ENCODE results near the gene FBLN1. TPM values are rescaled to one million over a fixed set of nuclear protein-coding genes. Genes with fewer than 3 reads are reported as not detected.
"Not testable (repeated sequence)": the region's sequence is repeated elsewhere in the genome, so short reads cannot be mapped to it uniquely, and the experiment has no call there.

FBLN1 gene
- total RNA-seq, 2 experiments from 2014 or later = not detected

- Mint-ChIP-seq H3K27me3 (peaks cover 2% of the 10 kb centered on the region), H3K27ac (no peak overlapping the region), H3K4me1 (no peaks in the 10 kb centered on the region), H3K4me3 (no peak overlapping the region), H3K36me3 (ENCODE audit: low read depth) (no peaks in the 10 kb centered on the region), H3K9me3 (no peaks in the 10 kb centered on the region)
- peak; percentile 52 for DNase-seq
- ChIA-PET POLR2A (no interaction called here), CTCF (interaction anchor here (1.2 kb wide), 1 partner anchor 163 kb away, joined by 3 read pairs; no protein-coding TSS in a partner anchor)
Observed at GRCh38 chr22:45553351-45554039, 50.8 kb downstream of the FBLN1 start.

GRCh38 chr22:45554040-45554406 is 51.3 kb downstream of the FBLN1 start:
- ChIA-PET CTCF (interaction anchor here (0.5 kb wide), 1 partner anchor 951 kb away, joined by 3 read pairs; no protein-coding TSS in a partner anchor), POLR2A (no interaction called here)
- no peaks in the 10 kb centered on the region for H3K36me3 Mint-ChIP-seq (ENCODE audit: low read depth)
- no peak overlapping the region for H3K27ac Mint-ChIP-seq
- H3K27me3 Mint-ChIP-seq = peaks cover 2% of the 10 kb centered on the region
- H3K4me3 Mint-ChIP-seq = no peak overlapping the region
- no peak for DNase-seq
- H3K4me1 Mint-ChIP-seq = no peaks in the 10 kb centered on the region
- H3K9me3 Mint-ChIP-seq = no peaks in the 10 kb centered on the region

GRCh38 chr22:45554861-45555260 is 52.2 kb downstream of the FBLN1 start:
- Mint-ChIP-seq H3K4me3 (no peak overlapping the region), H3K27ac (no peak overlapping the region), H3K4me1 (no peaks in the 10 kb centered on the region), H3K36me3 (ENCODE audit: low read depth) (no peaks in the 10 kb centered on the region), H3K27me3 (peaks cover 2% of the 10 kb centered on the region), H3K9me3 (no peaks in the 10 kb centered on the region)
- CTCF ChIA-PET = no interaction called here
- no peak for DNase-seq
- POLR2A ChIA-PET = no interaction called here

GRCh38 chr22:45557926-45558325 is 55.2 kb downstream of the FBLN1 start:
- H3K9me3 Mint-ChIP-seq; DNase-seq; H3K27me3 Mint-ChIP-seq; H3K4me1 Mint-ChIP-seq; H3K4me3 Mint-ChIP-seq; POLR2A ChIA-PET; CTCF ChIA-PET; H3K27ac Mint-ChIP-seq; H3K36me3 Mint-ChIP-seq (ENCODE audit: low read depth): not testable (repeated sequence)

GRCh38 chr22:45560092-45560491 is 57.4 kb downstream of the FBLN1 start:
- H3K9me3 Mint-ChIP-seq; H3K4me3 Mint-ChIP-seq; H3K4me1 Mint-ChIP-seq; H3K27me3 Mint-ChIP-seq; DNase-seq; H3K36me3 Mint-ChIP-seq (ENCODE audit: low read depth); CTCF ChIA-PET; POLR2A ChIA-PET; H3K27ac Mint-ChIP-seq: not testable (repeated sequence)

- CTCF ChIA-PET; DNase-seq; H3K27me3 Mint-ChIP-seq; H3K27ac Mint-ChIP-seq; H3K9me3 Mint-ChIP-seq; H3K4me3 Mint-ChIP-seq; POLR2A ChIA-PET; H3K4me1 Mint-ChIP-seq; H3K36me3 Mint-ChIP-seq (ENCODE audit: low read depth): not testable (repeated sequence)
Observed at GRCh38 chr22:45560761-45561160, 58.1 kb downstream of the FBLN1 start.

GRCh38 chr22:45562102-45562501 is 59.4 kb downstream of the FBLN1 start:
- H3K27ac Mint-ChIP-seq = no peak overlapping the region
- ChIA-PET CTCF (no interaction called here), POLR2A (no interaction called here)
- H3K9me3 Mint-ChIP-seq = peaks cover 2% of the 10 kb centered on the region
- no peak overlapping the region for H3K4me3 Mint-ChIP-seq
- no peaks in the 10 kb centered on the region for H3K36me3 Mint-ChIP-seq (ENCODE audit: low read depth)
- no peaks in the 10 kb centered on the region for H3K4me1 Mint-ChIP-seq
- no peak for DNase-seq
- peaks cover 11% of the 10 kb centered on the region for H3K27me3 Mint-ChIP-seq

- Mint-ChIP-seq H3K27me3 (peaks cover 17% of the 10 kb centered on the region), H3K27ac (no peak overlapping the region), H3K36me3 (ENCODE audit: low read depth) (no peaks in the 10 kb centered on the region), H3K4me3 (no peak overlapping the region), H3K4me1 (no peaks in the 10 kb centered on the region), H3K9me3 (peaks cover 2% of the 10 kb centered on the region)
- no peak for DNase-seq
- ChIA-PET CTCF (no interaction called here), POLR2A (no interaction called here)
Observed at GRCh38 chr22:45562537-45563361, 60.1 kb downstream of the FBLN1 start.

- CTCF ChIA-PET = no interaction called here
Observed at GRCh38 chr22:45563362-45564040, 60.8 kb downstream of the FBLN1 start.

GRCh38 chr22:45564349-45565030 is 61.8 kb downstream of the FBLN1 start:
- peaks cover 3% of the 10 kb centered on the region for H3K9me3 Mint-ChIP-seq
- CTCF ChIA-PET = interaction anchor here (1.1 kb wide), 1 partner anchor 292 kb away, joined by 3 read pairs; no protein-coding TSS in a partner anchor
- POLR2A ChIA-PET = no interaction called here

More at GRCh38 chr22:45563362-45564040, 60.8 kb downstream of the FBLN1 start:
- Mint-ChIP-seq H3K9me3 (peaks cover 2% of the 10 kb centered on the region), H3K27ac (no peak overlapping the region), H3K4me1 (no peaks in the 10 kb centered on the region), H3K36me3 (ENCODE audit: low read depth) (no peaks in the 10 kb centered on the region), H3K27me3 (peaks cover 21% of the 10 kb centered on the region), H3K4me3 (no peak overlapping the region)
- DNase-seq = no peak
- POLR2A ChIA-PET = no interaction called here

GRCh38 chr22:45565171-45565570 is 62.5 kb downstream of the FBLN1 start:
- no peaks in the 10 kb centered on the region for H3K36me3 Mint-ChIP-seq (ENCODE audit: low read depth)
- H3K27me3 Mint-ChIP-seq = peaks cover 24% of the 10 kb centered on the region
- H3K27ac Mint-ChIP-seq = no peak overlapping the region
- ChIA-PET POLR2A (no interaction called here), CTCF (interaction anchor here (1.1 kb wide), 1 partner anchor 291 kb away, joined by 3 read pairs; no protein-coding TSS in a partner anchor)
- no peak for DNase-seq
- peaks cover 6% of the 10 kb centered on the region for H3K9me3 Mint-ChIP-seq
- no peak overlapping the region for H3K4me3 Mint-ChIP-seq
- H3K4me1 Mint-ChIP-seq = no peaks in the 10 kb centered on the region

More at GRCh38 chr22:45564349-45565030, 61.8 kb downstream of the FBLN1 start:
- Mint-ChIP-seq H3K4me3 (no peak overlapping the region), H3K27ac (no peak overlapping the region), H3K36me3 (ENCODE audit: low read depth) (no peaks in the 10 kb centered on the region), H3K27me3 (peaks cover 24% of the 10 kb centered on the region), H3K4me1 (no peaks in the 10 kb centered on the region)
- DNase-seq = no peak

GRCh38 chr22:45565973-45566372 is 63.3 kb downstream of the FBLN1 start:
- DNase-seq = no peak
- no peak overlapping the region for H3K4me3 Mint-ChIP-seq
- ChIA-PET POLR2A (no interaction called here), CTCF (no interaction called here)
- no peak overlapping the region for H3K27ac Mint-ChIP-seq
- H3K27me3 Mint-ChIP-seq = peaks cover 22% of the 10 kb centered on the region
- no peaks in the 10 kb centered on the region for H3K4me1 Mint-ChIP-seq
- peaks cover 2% of the 10 kb centered on the region for H3K36me3 Mint-ChIP-seq (ENCODE audit: low read depth)
- peaks cover 8% of the 10 kb centered on the region for H3K9me3 Mint-ChIP-seq

- no peak overlapping the region for H3K27ac Mint-ChIP-seq
- DNase-seq = no peak
- H3K4me3 Mint-ChIP-seq = no peak overlapping the region
- peaks cover 14% of the 10 kb centered on the region for H3K9me3 Mint-ChIP-seq
- ChIA-PET POLR2A (no interaction called here), CTCF (no interaction called here)
- peaks cover 2% of the 10 kb centered on the region for H3K36me3 Mint-ChIP-seq (ENCODE audit: low read depth)
- H3K4me1 Mint-ChIP-seq = no peaks in the 10 kb centered on the region
- H3K27me3 Mint-ChIP-seq = peaks cover 22% of the 10 kb centered on the region
Observed at GRCh38 chr22:45568213-45568612, 65.5 kb downstream of the FBLN1 start.
